ENCODE results near the gene CNNM3. TPM values are rescaled to one million over a fixed set of nuclear protein-coding genes. Genes with fewer than 3 reads are reported as not detected.

Gene CNNM3
- total and polyA plus RNA-seq, 12 donors, result 4.0 to 18.3 (median 13.1) TPM

GRCh38 chr2:96868555-96869280 is 52.6 kb downstream of the CNNM3 start:
- Histone ChIP-seq H3K27me3 (peaks cover 0 to 56% (median 0%) of the 10 kb centered on the region in 7 donors), H3K4me3 (peak overlapping the region; percentile 72 to 100 (median 98)), H3K36me3 (peaks cover 6 to 45% (median 30%) of the 10 kb centered on the region in 9 donors), H3K27ac (peak overlapping the region; percentile 87 to 100 (median 100)), H3K9me3 (no peaks in the 10 kb centered on the region), H3K4me1 (peaks cover 16 to 82% (median 72%) of the 10 kb centered on the region in 9 donors)
- peak; percentile 70 to 80 (median 75) for ATAC-seq
- peak; percentile 90 to 93 for DNase-seq
- intact Hi-C loops (cut with DNase I), result loop anchor here in 5 of 10 donors (1.0 to 5.0 kb wide), 5 partner anchors 38 to 48 kb away; no protein-coding TSS in a partner anchor
- TF ChIP-seq CTCF (IDR thresholded peaks at IDR 0.05), result peak; percentile 44 to 77 (median 69)
- WGBS, 2 donors, result 0% methylated on average over 51 to 76 of the region's 76 CpGs

GRCh38 chr2:96869281-96869821 is 53.3 kb downstream of the CNNM3 start:
- Histone ChIP-seq H3K9me3 (no peaks in the 10 kb centered on the region), H3K27me3 (peaks cover 0 to 59% (median 0%) of the 10 kb centered on the region in 7 donors), H3K27ac (peak overlapping the region; percentile 87 to 100 (median 100)), H3K4me3 (peak overlapping the region; percentile 72 to 100 (median 98)), H3K4me1 (peaks cover 16 to 82% (median 73%) of the 10 kb centered on the region in 9 donors), H3K36me3 (peaks cover 3 to 39% (median 24%) of the 10 kb centered on the region in 9 donors)
- ATAC-seq (peak; percentile 22 to 74 (median 48)), DNase-seq (peak; percentile 87 to 90)
- no peak for TF ChIP-seq CTCF (IDR thresholded peaks at IDR 0.05)
- intact Hi-C loops (cut with DNase I), result loop anchor here in 5 of 10 donors (1.0 to 5.0 kb wide), 5 partner anchors 37 to 47 kb away; no protein-coding TSS in a partner anchor
- 1% methylated on average over 61 to 64 of the region's 64 CpGs for WGBS, 2 donors

- ATAC-seq, result peak; percentile 27 to 66 (median 43)
- 1% methylated on average over 88 to 93 of the region's 93 CpGs for WGBS, 2 donors
- Histone ChIP-seq H3K27me3 (peaks cover 0 to 62% (median 0%) of the 10 kb centered on the region in 7 donors), H3K4me1 (peaks cover 16 to 82% (median 73%) of the 10 kb centered on the region in 9 donors), H3K4me3 (peak within 1 kb of the TSS; percentile 72 to 100 (median 98)), H3K36me3 (peaks cover 0 to 32% (median 19%) of the 10 kb centered on the region in 9 donors), H3K9me3 (no peaks in the 10 kb centered on the region), H3K27ac (peak within 1 kb of the TSS; percentile 87 to 100 (median 100))
- peak; percentile 79 to 80 for DNase-seq
- intact Hi-C loops (cut with DNase I), result loop anchor here in 7 of 10 donors (1.0 to 5.0 kb wide), 7 partner anchors 37 to 82 kb away; no protein-coding TSS in a partner anchor
- TF ChIP-seq CTCF (IDR thresholded peaks at IDR 0.05), result no peak
Measured at GRCh38 chr2:96869822-96870625, 54.0 kb downstream of the CNNM3 start, which contains the start of gene SEMA4C. Gene SEMA4C (minus strand): TSS chr2:96870080. CDS start chr2:96867886, 2,194 bp downstream.
